HepG2 (cell line): ENCODE results near the gene DNAAF8. TPM values are rescaled to one million over a fixed set of nuclear protein-coding genes. Genes with fewer than 3 reads are reported as not detected.

Source experiments
- CBX5 ChIP-seq: sonication (generic); formaldehyde crosslinking; IDR thresholded peaks from 2 replicates; pipeline ENCODE4 v1.4.0; 2020; ENCODE audit warnings: missing genetic modification reagents, borderline replicate concordance
- ELF3 ChIP-seq: IDR thresholded peaks from 2 replicates; pipeline ENCODE4 v1.6.1; 2016; ENCODE audit warnings: missing genetic modification reagents, missing compliant biosample characterization
- FOSL1 ChIP-seq: sonication (generic); formaldehyde crosslinking; IDR thresholded peaks from 2 replicates; pipeline ENCODE4 v1.9.0; 2021; ENCODE audit warnings: missing genetic modification reagents, borderline replicate concordance
- GATAD2A ChIP-seq: IDR thresholded peaks from 2 replicates; pipeline ENCODE4 v1.6.1; 2016
- GZF1 ChIP-seq: sonication (generic); formaldehyde crosslinking; IDR thresholded peaks from 2 replicates; pipeline ENCODE4 v1.5.1; 2020; ENCODE audit warnings: mild to moderate bottlenecking, missing genetic modification reagents
- JDP2 ChIP-seq: sonication (generic); formaldehyde crosslinking; IDR thresholded peaks from 2 replicates; pipeline ENCODE4 v1.8.1; 2022; ENCODE audit warnings: missing genetic modification reagents, borderline replicate concordance
- MAFG ChIP-seq: sonication (generic); formaldehyde crosslinking; IDR thresholded peaks from 2 replicates; pipeline ENCODE4 v1.5.1; 2020; ENCODE audit warnings: mild to moderate bottlenecking, missing genetic modification reagents
- MEIS1 ChIP-seq: sonication (generic); formaldehyde crosslinking; IDR thresholded peaks from 2 replicates; pipeline ENCODE4 v1.9.0; 2021; ENCODE audit warnings: mild to moderate bottlenecking, missing genetic modification reagents, moderate library complexity, borderline replicate concordance
- ONECUT2 ChIP-seq: sonication (generic); formaldehyde crosslinking; IDR thresholded peaks from 2 replicates; pipeline ENCODE4 v1.4.0; 2020; ENCODE audit warnings: missing genetic modification reagents
- YY1 ChIP-seq: IDR thresholded peaks from 2 replicates; pipeline ENCODE4 v1.6.1; 2011; ENCODE audit warnings: low read length, low read depth, moderate library complexity, mild to moderate bottlenecking; ENCODE audit not compliant: insufficient read depth, insufficient replicate concordance
- ZNF34 ChIP-seq: sonication (generic); formaldehyde crosslinking; IDR thresholded peaks from 2 replicates; pipeline ENCODE4 v1.4.0; 2020; ENCODE audit warnings: mild to moderate bottlenecking, missing genetic modification reagents, borderline replicate concordance
- ZNF562 ChIP-seq: sonication (generic); formaldehyde crosslinking; IDR thresholded peaks from 2 replicates; pipeline ENCODE4 v1.8.0; 2022; ENCODE audit warnings: missing genetic modification reagents, borderline replicate concordance
- ZNF816 ChIP-seq: sonication (generic); formaldehyde crosslinking; IDR thresholded peaks from 2 replicates; pipeline ENCODE4 v1.8.0; 2022; ENCODE audit warnings: missing genetic modification reagents, mild to moderate bottlenecking, borderline replicate concordance
- polyA plus RNA-seq, 8 experiments: library from polyadenylated mRNA; depleted of rRNA in 3 of 8; stranded (reverse) in 7 of 8; unstranded in 1 of 8; fragments of >200 nt; fragmentation: Illumina TruSeq in 4 of 8; extraction: Trizol in 4 of 8; gene quantifications; 2 replicates each; pipeline versions ENCODE4 v1.2.1 to v1.2.3, GENCODE V29; 2011 to 2016; ENCODE audit warnings: low read depth in 4 of 8, missing spikeins in 1 of 8, mixed read lengths in 1 of 8; ENCODE audit not compliant: insufficient read depth in 1 of 8
- total RNA-seq, 5 experiments: library from RNA; depleted of rRNA; stranded (reverse); fragments of >200 nt; fragmentation: Illumina TruSeq; extraction: Trizol; gene quantifications; 2 replicates each; pipeline ENCODE4 v1.2.3, GENCODE V29; 2016; ENCODE audit warnings: low read depth in 1 of 5
- TF ChIP-seq, protein P1 (sequence below): conservative IDR thresholded peaks from 2 replicates; pipeline ENCODE4 v1.6.1; 2018; ENCODE audit warnings: missing genetic modification reagents
- TF ChIP-seq, protein P2 (sequence below): sonication (generic); formaldehyde crosslinking; IDR thresholded peaks from 2 replicates; pipeline ENCODE4 v1.5.1; 2020; ENCODE audit warnings: missing genetic modification reagents, mild to moderate bottlenecking, borderline replicate concordance
- TF ChIP-seq, protein P3 (sequence below): IDR thresholded peaks from 2 replicates; pipeline ENCODE4 v1.6.1; 2016
- TF ChIP-seq, protein P4 (sequence below): sonication (generic); formaldehyde crosslinking; IDR thresholded peaks from 2 replicates; pipeline ENCODE4 v1.8.0; 2022; ENCODE audit warnings: mild to moderate bottlenecking, missing genetic modification reagents, borderline replicate concordance
- TF ChIP-seq, protein P5 (sequence below): sonication (generic); formaldehyde crosslinking; IDR thresholded peaks from 2 replicates; pipeline ENCODE4 v1.5.0; 2020; ENCODE audit warnings: missing genetic modification reagents, mild to moderate bottlenecking, borderline replicate concordance

DNAAF8 gene
- total and polyA plus RNA-seq, 2 of the 13 experiments (the other 11 are each of a cell fraction or from before 2014, with no cell fraction given): 0.44 TPM; not detected in 1

DNA sequence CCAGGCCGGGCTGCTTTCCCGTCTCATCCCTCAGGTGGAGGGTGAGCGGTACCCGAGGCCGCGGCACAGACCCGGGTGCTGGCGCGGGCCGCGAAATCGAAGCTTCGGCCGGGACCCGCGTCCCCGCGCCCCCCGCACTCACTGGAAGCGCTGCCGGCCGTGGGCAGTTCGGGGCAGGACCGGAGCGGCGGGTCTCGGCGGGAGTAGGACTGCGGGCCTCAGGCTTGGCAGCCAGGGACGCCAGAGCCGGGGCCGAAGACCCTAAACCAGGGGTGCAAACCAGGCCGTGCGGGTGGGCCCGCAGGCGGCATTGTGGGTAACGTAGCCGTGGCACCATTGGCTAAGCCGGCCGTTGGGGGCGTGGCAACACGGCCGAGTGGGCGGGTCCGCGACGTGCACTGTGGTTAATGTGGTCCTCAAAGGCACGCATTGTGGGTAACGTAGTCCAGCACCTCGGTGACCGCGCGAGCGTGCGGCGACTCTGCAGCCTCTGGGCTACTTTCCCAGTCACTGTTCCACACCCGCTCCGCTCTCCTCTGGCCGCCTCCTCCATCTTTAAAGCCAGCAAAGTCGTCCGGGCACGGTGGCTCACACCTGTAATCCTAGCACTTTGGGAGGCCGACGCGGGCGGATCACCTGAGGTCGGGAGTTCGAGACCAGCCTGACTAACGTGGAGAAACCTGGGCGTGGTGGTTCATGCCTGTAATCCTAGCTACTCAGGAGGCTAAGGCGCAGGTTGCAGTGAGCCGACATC is 32.7 kb downstream of the DNAAF8 start, which contains the start of gene ZNF500 (continued):
- TF ChIP-seq, protein P1, sequence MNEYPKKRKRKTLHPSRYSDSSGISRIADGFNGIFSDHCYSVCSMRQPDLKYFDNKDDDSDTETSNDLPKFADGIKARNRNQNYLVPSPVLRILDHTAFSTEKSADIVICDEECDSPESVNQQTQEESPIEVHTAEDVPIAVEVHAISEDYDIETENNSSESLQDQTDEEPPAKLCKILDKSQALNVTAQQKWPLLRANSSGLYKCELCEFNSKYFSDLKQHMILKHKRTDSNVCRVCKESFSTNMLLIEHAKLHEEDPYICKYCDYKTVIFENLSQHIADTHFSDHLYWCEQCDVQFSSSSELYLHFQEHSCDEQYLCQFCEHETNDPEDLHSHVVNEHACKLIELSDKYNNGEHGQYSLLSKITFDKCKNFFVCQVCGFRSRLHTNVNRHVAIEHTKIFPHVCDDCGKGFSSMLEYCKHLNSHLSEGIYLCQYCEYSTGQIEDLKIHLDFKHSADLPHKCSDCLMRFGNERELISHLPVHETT (CRISPR knock-in tag): 0 out of 2 replicates have a peak, but pooled peaks have one; percentile 28
- TF ChIP-seq CBX5: no peak; the same call in none of the 2 replicates
- TF ChIP-seq ONECUT2: no peak
- TF ChIP-seq ZNF562: no peak
- no peak for TF ChIP-seq ZNF816 (CRISPR knock-in tag)
- TF ChIP-seq GZF1 (CRISPR knock-in tag): peak; percentile 63; the same call in 1 of the 2 replicates
- TF ChIP-seq GATAD2A (CRISPR knock-in tag): peak; percentile 11; the same call in 1 of the 2 replicates
- TF ChIP-seq ZNF34: no peak
- no peak; the same call in 1 of the 2 replicates for TF ChIP-seq JDP2
- TF ChIP-seq ELF3 (CRISPR knock-in tag): peak; percentile 31; the same call in 1 of the 2 replicates
- TF ChIP-seq, protein P2, sequence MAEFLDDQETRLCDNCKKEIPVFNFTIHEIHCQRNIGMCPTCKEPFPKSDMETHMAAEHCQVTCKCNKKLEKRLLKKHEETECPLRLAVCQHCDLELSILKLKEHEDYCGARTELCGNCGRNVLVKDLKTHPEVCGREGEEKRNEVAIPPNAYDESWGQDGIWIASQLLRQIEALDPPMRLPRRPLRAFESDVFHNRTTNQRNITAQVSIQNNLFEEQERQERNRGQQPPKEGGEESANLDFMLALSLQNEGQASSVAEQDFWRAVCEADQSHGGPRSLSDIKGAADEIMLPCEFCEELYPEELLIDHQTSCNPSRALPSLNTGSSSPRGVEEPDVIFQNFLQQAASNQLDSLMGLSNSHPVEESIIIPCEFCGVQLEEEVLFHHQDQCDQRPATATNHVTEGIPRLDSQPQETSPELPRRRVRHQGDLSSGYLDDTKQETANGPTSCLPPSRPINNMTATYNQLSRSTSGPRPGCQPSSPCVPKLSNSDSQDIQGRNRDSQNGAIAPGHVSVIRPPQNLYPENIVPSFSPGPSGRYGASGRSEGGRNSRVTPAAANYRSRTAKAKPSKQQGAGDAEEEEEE: no peak
- no peak for TF ChIP-seq MAFG (CRISPR knock-in tag)
- TF ChIP-seq YY1: peak; percentile 74
- TF ChIP-seq, protein P3, sequence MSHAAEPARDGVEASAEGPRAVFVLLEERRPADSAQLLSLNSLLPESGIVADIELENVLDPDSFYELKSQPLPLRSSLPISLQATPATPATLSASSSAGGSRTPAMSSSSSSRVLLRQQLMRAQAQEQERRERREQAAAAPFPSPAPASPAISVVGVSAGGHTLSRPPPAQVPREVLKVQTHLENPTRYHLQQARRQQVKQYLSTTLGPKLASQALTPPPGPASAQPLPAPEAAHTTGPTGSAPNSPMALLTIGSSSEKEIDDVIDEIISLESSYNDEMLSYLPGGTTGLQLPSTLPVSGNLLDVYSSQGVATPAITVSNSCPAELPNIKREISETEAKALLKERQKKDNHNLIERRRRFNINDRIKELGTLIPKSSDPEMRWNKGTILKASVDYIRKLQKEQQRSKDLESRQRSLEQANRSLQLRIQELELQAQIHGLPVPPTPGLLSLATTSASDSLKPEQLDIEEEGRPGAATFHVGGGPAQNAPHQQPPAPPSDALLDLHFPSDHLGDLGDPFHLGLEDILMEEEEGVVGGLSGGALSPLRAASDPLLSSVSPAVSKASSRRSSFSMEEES (CRISPR knock-in tag): peak; percentile 58
- TF ChIP-seq, protein P4, sequence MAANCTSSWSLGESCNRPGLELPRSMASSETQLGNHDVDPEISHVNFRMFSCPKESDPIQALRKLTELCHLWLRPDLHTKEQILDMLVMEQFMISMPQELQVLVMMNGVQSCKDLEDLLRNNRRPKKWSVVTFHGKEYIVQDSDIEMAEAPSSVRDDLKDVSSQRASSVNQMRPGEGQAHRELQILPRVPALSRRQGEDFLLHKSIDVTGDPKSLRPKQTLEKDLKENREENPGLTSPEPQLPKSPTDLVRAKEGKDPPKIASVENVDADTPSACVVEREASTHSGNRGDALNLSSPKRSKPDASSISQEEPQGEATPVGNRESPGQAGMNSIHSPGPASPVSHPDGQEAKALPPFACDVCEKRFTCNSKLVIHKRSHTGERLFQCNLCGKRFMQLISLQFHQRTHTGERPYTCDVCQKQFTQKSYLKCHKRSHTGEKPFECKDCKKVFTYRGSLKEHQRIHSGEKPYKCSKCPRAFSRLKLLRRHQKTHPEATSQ: no peak
- TF ChIP-seq FOSL1 (CRISPR knock-in tag): no peak
- TF ChIP-seq, protein P5, sequence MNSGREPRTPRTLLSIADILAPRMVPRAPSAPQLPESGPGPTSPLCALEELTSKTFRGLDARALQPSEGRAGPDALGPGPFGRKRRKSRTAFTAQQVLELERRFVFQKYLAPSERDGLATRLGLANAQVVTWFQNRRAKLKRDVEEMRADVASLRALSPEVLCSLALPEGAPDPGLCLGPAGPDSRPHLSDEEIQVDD: no peak
- no peak for TF ChIP-seq MEIS1 (CRISPR knock-in tag)
